ENCODE results near the gene LRRC15.

LRRC15 gene

GRCh38 chr3:194384569-194385001, 15.0 kb upstream of the LRRC15 start:
- no peak for DNase-seq

- DNase-seq, result no peak
Observed at GRCh38 chr3:194384156-194384555, 14.6 kb upstream of the LRRC15 start.

- DNase-seq, result no peak
Observed at GRCh38 chr3:194383276-194383940, 13.9 kb upstream of the LRRC15 start.

- no peak for DNase-seq
Observed at GRCh38 chr3:194382892-194383223, 13.3 kb upstream of the LRRC15 start.

GRCh38 chr3:194382196-194382891, 12.8 kb upstream of the LRRC15 start:
- DNase-seq, result no peak

GRCh38 chr3:194381460-194381875, 11.9 kb upstream of the LRRC15 start:
- DNase-seq, result no peak

GRCh38 chr3:194380326-194380725, 10.8 kb upstream of the LRRC15 start:
- no peak for DNase-seq

- peak; percentile 43 for DNase-seq
Observed at GRCh38 chr3:194379651-194380050, 10.1 kb upstream of the LRRC15 start.

- DNase-seq, result no peak
Observed at GRCh38 chr3:194379231-194379630, 9.7 kb upstream of the LRRC15 start.

- no peak for DNase-seq
Observed at GRCh38 chr3:194377708-194378107, 8.2 kb upstream of the LRRC15 start.

GRCh38 chr3:194376241-194376560, 6.7 kb upstream of the LRRC15 start:
- no peak for DNase-seq

- no peak for DNase-seq
Observed at GRCh38 chr3:194375473-194376240, 6.1 kb upstream of the LRRC15 start.

GRCh38 chr3:194374935-194375334, 5.4 kb upstream of the LRRC15 start:
- DNase-seq, result no peak

GRCh38 chr3:194373899-194374298, 4.4 kb upstream of the LRRC15 start:
- DNase-seq, result no peak

GRCh38 chr3:194373028-194373427, 3.5 kb upstream of the LRRC15 start:
- DNase-seq, result no peak

- no peak for DNase-seq
Observed at GRCh38 chr3:194370753-194371152, 1.2 kb upstream of the LRRC15 start.

- no peak for DNase-seq
Observed at GRCh38 chr3:194368918-194369317, 625 bp downstream of the LRRC15 start.

- no peak for DNase-seq
Observed at GRCh38 chr3:194367992-194368841, 1.3 kb downstream of the LRRC15 start.

- no peak for DNase-seq
Observed at GRCh38 chr3:194365978-194366490, 3.5 kb downstream of the LRRC15 start.

- no peak for DNase-seq
Observed at GRCh38 chr3:194365526-194365925, 4.0 kb downstream of the LRRC15 start.

GRCh38 chr3:194364652-194365434, 4.7 kb downstream of the LRRC15 start:
- no peak for DNase-seq

GRCh38 chr3:194364314-194364651, 5.3 kb downstream of the LRRC15 start:
- DNase-seq, result no peak
